ENCODE data around the gene SLC25A33. TPM values are rescaled to one million over a fixed set of nuclear protein-coding genes. Genes with fewer than 3 reads are reported as not detected.

Gene SLC25A33
- total RNA-seq, 1 donor = 6.7 TPM

GRCh38 chr1:9599741-9600140, 60.5 kb downstream of the SLC25A33 start:
- Histone ChIP-seq H3K27me3 (ENCODE audit: insufficient read depth, low read length) (no peaks in the 10 kb centered on the region), H3K4me1 (ENCODE audit: insufficient read depth, low read length) (no peaks in the 10 kb centered on the region), H3K9me3 (ENCODE audit: low read depth, low read length) (no peaks in the 10 kb centered on the region), H3K4me3 (ENCODE audit: low read length) (no peak overlapping the region)

- Histone ChIP-seq H3K27me3 (ENCODE audit: insufficient read depth, low read length) (no peaks in the 10 kb centered on the region), H3K4me1 (ENCODE audit: insufficient read depth, low read length) (no peaks in the 10 kb centered on the region), H3K4me3 (ENCODE audit: low read length) (no peak overlapping the region), H3K9me3 (ENCODE audit: low read depth, low read length) (no peaks in the 10 kb centered on the region)
Observed at GRCh38 chr1:9600861-9601834, 61.9 kb downstream of the SLC25A33 start.

- H3K9me3 ChIP-seq (ENCODE audit: low read depth, low read length) = no peaks in the 10 kb centered on the region
- H3K27me3 ChIP-seq (ENCODE audit: insufficient read depth, low read length) = no peaks in the 10 kb centered on the region
- no peaks in the 10 kb centered on the region for H3K4me1 ChIP-seq (ENCODE audit: insufficient read depth, low read length)
- H3K4me3 ChIP-seq (ENCODE audit: low read length) = no peak overlapping the region
Observed at GRCh38 chr1:9601942-9602793, 62.9 kb downstream of the SLC25A33 start.

DNA sequence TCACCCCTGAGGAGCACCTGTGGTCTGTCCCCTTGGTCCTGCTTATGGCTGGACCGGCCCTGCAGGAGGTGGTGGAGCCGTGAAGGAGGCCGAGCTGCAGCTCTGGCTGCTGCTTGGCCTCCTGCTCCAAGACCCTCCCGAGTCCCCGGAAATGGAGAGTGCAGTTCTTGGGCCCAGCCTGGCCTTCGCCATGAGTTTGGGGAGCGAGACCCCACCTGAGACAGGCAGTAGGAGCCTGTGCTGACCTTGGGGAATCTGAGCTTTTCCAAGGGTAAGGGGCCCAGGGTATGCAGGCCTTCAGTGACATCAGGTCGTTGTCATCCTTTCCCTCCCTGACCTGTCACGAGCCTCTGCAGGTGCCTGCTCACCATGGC, 63.5 kb downstream of the SLC25A33 start:
- H3K4me3 ChIP-seq (ENCODE audit: low read length) = no peak overlapping the region
- H3K27me3 ChIP-seq (ENCODE audit: insufficient read depth, low read length) = no peaks in the 10 kb centered on the region
- H3K9me3 ChIP-seq (ENCODE audit: low read depth, low read length) = no peaks in the 10 kb centered on the region
- no peaks in the 10 kb centered on the region for H3K4me1 ChIP-seq (ENCODE audit: insufficient read depth, low read length)

DNA sequence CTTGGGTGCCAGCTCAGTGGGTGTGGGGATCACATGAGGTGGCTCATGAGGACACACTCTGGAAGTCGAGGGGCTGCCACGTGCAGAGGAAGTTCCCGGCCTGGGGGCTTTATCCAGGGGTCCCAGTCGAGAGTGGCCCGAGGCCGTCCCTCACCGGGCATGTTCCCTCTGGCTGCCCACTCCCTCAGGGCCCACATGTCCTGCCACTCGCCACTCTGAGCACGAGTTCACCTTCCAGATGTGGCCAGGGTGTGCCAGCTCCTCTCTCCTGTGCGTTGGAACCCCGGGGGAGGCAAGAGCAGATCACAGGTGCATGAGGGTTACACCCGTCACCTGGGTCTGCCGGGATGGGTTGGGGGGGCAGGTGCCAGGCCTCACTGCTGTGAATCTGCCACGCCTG, 64.0 kb downstream of the SLC25A33 start:
- Histone ChIP-seq H3K4me1 (ENCODE audit: insufficient read depth, low read length) (no peaks in the 10 kb centered on the region), H3K9me3 (ENCODE audit: low read depth, low read length) (no peaks in the 10 kb centered on the region), H3K27me3 (ENCODE audit: insufficient read depth, low read length) (no peaks in the 10 kb centered on the region), H3K4me3 (ENCODE audit: low read length) (no peak overlapping the region)

- Histone ChIP-seq H3K9me3 (ENCODE audit: low read depth, low read length) (no peaks in the 10 kb centered on the region), H3K27me3 (ENCODE audit: insufficient read depth, low read length) (no peaks in the 10 kb centered on the region), H3K4me1 (ENCODE audit: insufficient read depth, low read length) (no peaks in the 10 kb centered on the region), H3K4me3 (ENCODE audit: low read length) (no peak overlapping the region)
Observed at GRCh38 chr1:9603766-9604753, 64.8 kb downstream of the SLC25A33 start.

DNA sequence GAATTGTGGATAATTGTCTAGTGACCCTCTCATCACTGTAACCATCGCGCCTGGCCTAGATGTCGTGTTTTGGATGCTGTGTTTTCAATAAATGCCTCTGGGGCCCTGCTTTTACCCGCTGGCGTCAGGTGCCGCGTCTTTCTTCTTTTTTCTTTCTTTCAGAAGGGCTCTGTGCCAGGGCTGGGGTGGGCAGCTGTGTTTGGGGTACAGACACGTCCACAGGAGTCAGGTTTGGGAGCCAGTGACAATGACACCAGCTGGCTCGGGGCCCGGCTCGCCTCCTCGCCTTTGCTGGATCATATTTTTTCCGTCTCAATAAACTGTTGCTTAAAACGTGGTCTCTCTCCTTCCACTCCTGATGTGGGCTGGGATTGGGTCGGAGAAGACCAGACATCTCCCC, 65.6 kb downstream of the SLC25A33 start:
- H3K27me3 ChIP-seq (ENCODE audit: insufficient read depth, low read length) = no peaks in the 10 kb centered on the region
- no peaks in the 10 kb centered on the region for H3K9me3 ChIP-seq (ENCODE audit: low read depth, low read length)
- no peaks in the 10 kb centered on the region for H3K4me1 ChIP-seq (ENCODE audit: insufficient read depth, low read length)
- H3K4me3 ChIP-seq (ENCODE audit: low read length) = no peak overlapping the region

GRCh38 chr1:9605946-9606455, 66.7 kb downstream of the SLC25A33 start:
- Histone ChIP-seq H3K4me1 (ENCODE audit: insufficient read depth, low read length) (no peaks in the 10 kb centered on the region), H3K27me3 (ENCODE audit: insufficient read depth, low read length) (no peaks in the 10 kb centered on the region), H3K9me3 (ENCODE audit: low read depth, low read length) (no peaks in the 10 kb centered on the region), H3K4me3 (ENCODE audit: low read length) (no peak overlapping the region)

- Histone ChIP-seq H3K9me3 (ENCODE audit: low read depth, low read length) (no peaks in the 10 kb centered on the region), H3K4me3 (ENCODE audit: low read length) (no peak overlapping the region), H3K4me1 (ENCODE audit: insufficient read depth, low read length) (no peaks in the 10 kb centered on the region), H3K27me3 (ENCODE audit: insufficient read depth, low read length) (no peaks in the 10 kb centered on the region)
Observed at GRCh38 chr1:9606458-9606857, 67.2 kb downstream of the SLC25A33 start.

GRCh38 chr1:9606948-9607347, 67.7 kb downstream of the SLC25A33 start:
- Histone ChIP-seq H3K4me3 (ENCODE audit: low read length) (no peak overlapping the region), H3K4me1 (ENCODE audit: insufficient read depth, low read length) (no peaks in the 10 kb centered on the region), H3K27me3 (ENCODE audit: insufficient read depth, low read length) (no peaks in the 10 kb centered on the region), H3K9me3 (ENCODE audit: low read depth, low read length) (no peaks in the 10 kb centered on the region)

- Histone ChIP-seq H3K4me3 (ENCODE audit: low read length) (no peak overlapping the region), H3K9me3 (ENCODE audit: low read depth, low read length) (no peaks in the 10 kb centered on the region), H3K4me1 (ENCODE audit: insufficient read depth, low read length) (no peaks in the 10 kb centered on the region), H3K27me3 (ENCODE audit: insufficient read depth, low read length) (no peaks in the 10 kb centered on the region)
Observed at GRCh38 chr1:9607352-9607751, 68.1 kb downstream of the SLC25A33 start.

GRCh38 chr1:9609998-9610397, 70.7 kb downstream of the SLC25A33 start:
- Histone ChIP-seq H3K4me3 (ENCODE audit: low read length) (no peak overlapping the region), H3K4me1 (ENCODE audit: insufficient read depth, low read length) (no peaks in the 10 kb centered on the region)

GRCh38 chr1:9610548-9610947, 71.3 kb downstream of the SLC25A33 start:
- H3K4me3 ChIP-seq (ENCODE audit: low read length) = no peak overlapping the region
- no peaks in the 10 kb centered on the region for H3K27me3 ChIP-seq (ENCODE audit: insufficient read depth, low read length)
- H3K4me1 ChIP-seq (ENCODE audit: insufficient read depth, low read length) = no peaks in the 10 kb centered on the region
- no peaks in the 10 kb centered on the region for H3K9me3 ChIP-seq (ENCODE audit: low read depth, low read length)

More at GRCh38 chr1:9609998-9610397, 70.7 kb downstream of the SLC25A33 start:
- no peaks in the 10 kb centered on the region for H3K27me3 ChIP-seq (ENCODE audit: insufficient read depth, low read length)
- H3K9me3 ChIP-seq (ENCODE audit: low read depth, low read length) = no peaks in the 10 kb centered on the region

GRCh38 chr1:9611716-9612115, 72.5 kb downstream of the SLC25A33 start:
- Histone ChIP-seq H3K4me3 (ENCODE audit: low read length) (no peak overlapping the region), H3K27me3 (ENCODE audit: insufficient read depth, low read length) (no peaks in the 10 kb centered on the region), H3K9me3 (ENCODE audit: low read depth, low read length) (no peaks in the 10 kb centered on the region), H3K4me1 (ENCODE audit: insufficient read depth, low read length) (peaks cover 3% of the 10 kb centered on the region)
